Measurements from ENCODE around the gene CMTM8.

The CMTM8 gene

GRCh38 chr3:32405711-32406323, 167.3 kb downstream of the CMTM8 start:
- no peak for DNase-seq (ENCODE audit: low read depth in 4 of 4, low spot score in 1 of 4)

DNA sequence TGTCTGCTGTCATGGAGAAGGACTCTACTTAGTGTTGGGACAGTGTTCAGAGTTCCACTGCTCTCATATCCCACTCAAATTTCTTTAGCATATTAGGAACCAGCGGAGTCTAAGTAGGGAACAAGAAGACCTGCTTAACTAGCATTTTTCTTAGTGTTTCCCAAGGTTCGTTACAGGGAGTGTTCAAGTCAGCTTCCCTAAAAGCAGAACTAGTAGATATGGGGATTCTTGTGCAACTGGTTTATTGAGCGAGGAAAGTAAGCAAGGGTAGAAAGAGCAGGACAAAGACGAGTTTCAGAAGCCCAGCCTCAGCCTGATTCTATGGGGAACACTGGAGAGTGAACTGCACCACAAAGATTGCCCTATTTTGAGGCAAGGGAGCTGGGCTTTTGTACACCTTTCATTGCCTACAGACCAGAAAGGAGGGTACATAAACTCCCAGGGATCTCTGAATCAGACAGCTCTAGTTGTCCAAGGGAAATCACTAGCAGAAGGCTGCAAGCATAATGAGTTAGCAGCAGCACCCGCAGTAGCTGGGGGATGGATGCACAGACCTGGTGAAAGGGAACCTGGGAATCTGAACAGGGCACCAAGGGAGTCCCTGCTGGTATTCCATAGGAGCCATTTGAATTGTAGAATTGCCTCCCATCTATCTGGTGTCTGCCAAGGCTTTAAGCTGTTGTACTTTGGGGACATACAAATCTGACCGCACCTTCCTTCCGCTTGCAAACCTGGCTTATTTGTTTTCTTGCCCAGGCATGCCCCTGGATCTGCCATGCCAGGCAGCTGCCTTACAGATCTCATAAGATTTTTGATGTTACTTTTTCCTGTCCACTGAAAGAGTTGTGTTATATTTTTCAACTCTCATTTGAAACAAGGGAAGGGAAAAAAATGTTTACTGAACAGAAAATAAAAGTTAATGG, 168.3 kb downstream of the CMTM8 start:
- no peak for DNase-seq (ENCODE audit: low read depth in 4 of 4, low spot score in 1 of 4)

GRCh38 chr3:32410367-32411246, 172.1 kb downstream of the CMTM8 start:
- DNase-seq (ENCODE audit: low read depth in 4 of 4, low spot score in 1 of 4): no peak

DNA sequence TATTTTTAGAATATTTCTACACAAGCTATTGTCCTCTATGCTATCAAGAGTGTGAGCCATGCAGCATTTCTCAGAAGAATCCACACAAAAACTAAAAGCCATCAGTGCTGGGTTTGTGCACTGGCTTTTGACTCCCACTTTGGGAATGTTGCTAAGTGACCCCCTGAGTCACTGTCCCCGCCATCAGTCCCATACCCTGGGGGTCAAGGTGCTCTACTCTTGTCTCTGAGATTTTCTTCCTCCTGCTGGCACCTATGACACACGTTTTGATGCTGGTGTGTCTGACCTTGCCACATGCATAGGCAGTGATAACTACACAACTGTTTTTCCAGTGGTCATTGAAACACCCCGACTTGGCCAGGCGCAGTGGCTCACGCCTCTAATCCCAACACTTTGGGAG, 173.0 kb downstream of the CMTM8 start:
- no peak for DNase-seq (ENCODE audit: low read depth in 4 of 4, low spot score in 1 of 4)

- DNase-seq (ENCODE audit: low read depth in 4 of 4, low spot score in 1 of 4): no peak
Measured at GRCh38 chr3:32412887-32413286, 174.4 kb downstream of the CMTM8 start.

GRCh38 chr3:32413845-32414521, 175.5 kb downstream of the CMTM8 start:
- no peak for DNase-seq (ENCODE audit: low read depth in 4 of 4, low spot score in 1 of 4)

- DNase-seq (ENCODE audit: low read depth in 4 of 4, low spot score in 1 of 4): no peak
Measured at GRCh38 chr3:32414522-32415202, 176.2 kb downstream of the CMTM8 start.

DNA sequence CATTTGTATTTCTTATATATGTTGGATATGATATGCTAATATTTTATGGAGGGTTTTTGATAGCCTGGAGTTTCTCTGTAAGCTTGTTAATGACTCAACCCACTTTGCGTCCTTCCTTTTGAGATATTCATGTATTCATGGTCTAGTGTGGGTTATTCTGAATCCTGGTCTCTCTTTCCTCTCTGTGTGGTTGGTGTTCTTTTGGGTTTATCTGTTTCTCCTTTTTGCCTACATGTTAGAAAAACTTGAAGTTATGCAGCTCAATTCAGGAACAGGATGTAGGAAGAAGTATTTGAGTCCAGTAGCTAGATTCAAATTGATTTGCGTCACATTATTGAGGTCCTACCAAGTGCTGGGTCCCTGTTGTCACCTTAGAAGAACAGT, 181.3 kb downstream of the CMTM8 start:
- DNase-seq (ENCODE audit: low read depth in 4 of 4, low spot score in 1 of 4): no peak
